GM18873 (cell line): ENCODE results near the gene MYOG.

Experiments
- ATAC-seq: cut with Tn5 transposase; IDR thresholded peaks from one replicate; pipeline ENCODE4 v1.9.1; 2021; ENCODE audit warnings: mild to moderate bottlenecking, moderate library complexity, moderate number of reproducible peaks; ENCODE audit not compliant: unreplicated experiment, low FRiP score

MYOG gene

GRCh38 chr1:203073469-203073868, 12.3 kb downstream of the MYOG start:
- ATAC-seq, result no peak

DNA sequence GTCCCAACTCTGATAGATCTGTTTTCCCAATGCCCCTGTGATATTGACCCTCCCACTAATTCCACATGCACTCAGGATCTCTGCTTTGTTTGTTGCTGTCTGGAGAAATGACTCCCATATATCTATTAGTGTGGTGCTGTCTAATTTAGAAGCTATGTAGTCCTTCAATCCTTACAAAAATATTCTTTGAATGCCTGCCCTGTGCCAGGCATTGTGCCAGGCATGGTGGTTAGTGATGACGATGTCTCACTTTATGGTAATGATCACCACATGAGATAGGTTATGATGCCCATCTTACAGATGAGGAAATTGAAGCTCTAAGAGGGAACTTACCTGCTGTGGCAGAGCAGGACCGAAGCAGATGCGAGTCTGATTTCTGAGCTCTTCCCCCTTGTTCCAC, 12.9 kb downstream of the MYOG start:
- ATAC-seq, result no peak

DNA sequence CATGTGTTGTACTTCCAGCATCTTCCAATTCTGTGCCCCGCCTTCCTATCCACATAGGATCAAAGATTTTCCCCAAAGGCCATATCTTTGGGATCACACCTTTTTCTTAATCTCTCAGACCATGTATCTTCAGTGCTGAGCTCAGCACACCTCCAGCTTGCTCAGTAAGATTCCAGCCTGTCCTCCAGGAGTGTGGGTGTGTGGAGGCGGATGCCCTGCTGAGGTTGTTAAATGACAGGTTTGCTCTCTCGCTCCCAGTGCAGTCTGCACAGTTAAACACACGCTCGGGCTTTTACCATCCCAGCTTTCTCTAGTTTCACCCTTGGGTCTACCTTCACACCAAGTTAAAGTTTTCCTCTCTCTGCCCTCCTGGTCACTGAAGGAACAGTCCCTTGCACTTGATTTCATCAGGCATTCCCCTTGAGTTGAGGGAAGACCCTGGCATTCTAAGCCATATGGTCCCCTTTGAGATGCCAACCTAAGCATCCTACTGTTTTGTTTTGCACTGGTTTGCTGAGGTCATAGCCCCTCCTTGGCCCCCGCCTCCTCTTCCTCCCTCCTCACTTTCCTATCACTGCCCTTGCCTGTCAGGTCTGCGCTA, 13.7 kb downstream of the MYOG start:
- ATAC-seq, result no peak

GRCh38 chr1:203069030-203069747, 16.6 kb downstream of the MYOG start:
- no peak for ATAC-seq

GRCh38 chr1:203066965-203067364, 18.8 kb downstream of the MYOG start:
- no peak for ATAC-seq

DNA sequence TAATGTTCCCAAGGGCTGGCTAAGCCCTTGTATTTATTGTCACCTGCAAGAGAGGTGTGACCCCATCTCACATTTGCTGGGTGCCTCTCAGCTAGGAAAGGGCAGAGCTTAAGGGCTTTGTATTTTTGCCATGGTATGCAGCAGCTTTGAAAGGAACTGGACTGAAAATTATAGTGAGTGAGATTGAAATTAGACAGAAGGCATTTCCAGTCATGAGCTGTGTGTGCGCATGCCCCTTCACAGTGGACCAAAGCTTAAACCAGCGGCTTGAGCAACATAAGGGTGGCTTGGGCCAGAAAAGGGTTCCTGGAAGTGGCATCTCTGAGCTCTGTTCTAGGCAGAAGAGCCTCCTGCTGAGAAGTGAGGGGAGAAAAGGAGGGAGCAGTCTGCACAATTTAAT, 19.8 kb downstream of the MYOG start:
- ATAC-seq, result no peak

DNA sequence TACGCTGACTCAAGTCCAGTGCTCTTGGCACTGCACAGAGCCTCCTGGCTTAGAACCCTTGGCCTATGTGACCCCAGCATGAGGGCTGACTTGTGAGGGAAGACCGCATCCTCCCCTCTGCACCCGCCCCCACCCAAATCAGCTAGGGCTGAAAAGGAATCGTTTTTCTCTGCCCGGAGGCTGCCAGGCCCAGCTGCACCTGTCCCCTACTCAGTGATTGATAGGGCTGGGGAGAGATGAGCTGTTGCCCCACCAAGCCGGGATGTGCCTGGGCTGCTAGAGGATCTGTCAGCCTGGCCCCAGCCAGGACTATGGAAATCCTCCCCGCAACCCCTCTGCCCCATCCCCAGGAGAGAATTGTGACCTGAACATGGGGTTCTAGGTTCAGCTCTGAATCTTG, 20.6 kb downstream of the MYOG start:
- no peak for ATAC-seq

DNA sequence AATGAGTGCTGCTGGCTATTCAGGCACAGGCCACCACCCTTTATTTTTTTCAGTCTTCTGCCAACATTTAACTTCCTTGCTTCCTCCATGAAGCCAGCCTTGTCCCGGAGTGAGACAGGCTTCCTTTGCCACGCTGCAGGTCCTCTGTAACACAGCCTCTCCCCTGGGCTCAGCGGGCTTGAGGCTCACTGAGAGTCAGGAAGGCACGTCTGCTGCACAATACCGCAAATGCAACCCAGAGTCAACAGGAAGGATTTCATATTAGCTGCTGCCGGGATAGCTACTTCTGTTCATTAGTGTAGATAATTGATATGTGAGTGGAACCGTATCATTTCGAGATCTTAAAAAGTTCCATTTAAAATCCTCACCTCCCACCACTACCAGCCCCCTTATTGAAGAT, 22.5 kb downstream of the MYOG start:
- no peak for ATAC-seq

- no peak for ATAC-seq
These were observed 25.7 kb downstream of the MYOG start for GRCh38 chr1:203060115-203060514.

DNA sequence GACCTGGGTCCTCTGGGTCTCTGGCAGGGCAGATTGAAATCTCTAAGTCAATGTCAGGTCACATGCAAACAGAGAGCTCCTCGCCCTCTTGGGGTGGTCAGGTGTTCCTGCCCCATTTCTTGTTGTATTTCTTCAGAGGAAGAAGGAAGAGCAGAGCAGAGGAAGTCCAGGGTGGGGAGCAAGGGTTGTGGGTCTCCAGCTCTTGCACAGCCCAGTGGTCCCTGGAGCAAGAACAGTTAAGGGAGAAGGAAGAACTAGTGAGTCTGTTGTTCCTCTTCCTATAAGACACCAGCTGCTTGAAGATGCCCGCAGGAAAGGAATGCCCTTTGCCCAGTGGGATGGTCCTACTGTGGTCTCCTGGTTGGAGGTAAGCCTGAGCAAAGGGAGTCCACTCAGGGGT, 26.3 kb downstream of the MYOG start:
- no peak for ATAC-seq

DNA sequence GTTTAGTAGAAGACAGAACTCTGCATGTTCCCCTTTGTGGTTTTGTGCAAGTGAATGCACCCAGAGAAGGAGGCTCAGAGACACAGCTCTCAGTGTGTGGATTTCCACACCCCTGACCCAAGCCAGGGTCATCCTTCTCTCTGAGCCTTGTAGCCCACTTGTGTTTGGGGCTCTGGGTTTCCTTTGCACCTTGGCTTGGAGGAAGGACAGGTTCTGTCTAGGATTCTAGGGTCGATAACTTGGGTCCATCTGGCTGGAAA, 27.2 kb downstream of the MYOG start:
- no peak for ATAC-seq

- no peak for ATAC-seq
These were observed 27.7 kb downstream of the MYOG start for GRCh38 chr1:203057911-203058675.

- no peak for ATAC-seq
These were observed 29.3 kb downstream of the MYOG start for GRCh38 chr1:203056516-203056915.

DNA sequence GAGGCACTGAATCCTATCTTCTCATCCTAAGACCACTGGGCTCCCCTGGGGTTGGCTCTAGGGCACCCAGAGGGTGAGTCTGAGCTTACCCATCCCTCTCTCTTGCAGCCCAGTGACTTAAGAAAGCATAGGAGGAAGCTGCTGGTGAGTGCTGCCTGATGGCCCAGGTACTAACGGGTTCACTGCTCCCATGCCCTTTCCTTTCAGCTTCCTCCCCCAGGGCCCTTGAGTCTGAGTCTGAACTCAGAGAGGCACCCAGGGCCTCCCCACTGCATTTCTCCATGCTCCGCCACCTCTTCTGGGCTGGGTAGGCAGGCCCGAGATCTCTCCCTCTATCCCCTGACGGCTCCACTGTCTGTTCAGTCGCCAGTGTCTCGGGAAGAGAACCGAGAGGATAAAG, 29.8 kb downstream of the MYOG start:
- ATAC-seq, result no peak

GRCh38 chr1:203055161-203055799, 30.5 kb downstream of the MYOG start:
- no peak for ATAC-seq

DNA sequence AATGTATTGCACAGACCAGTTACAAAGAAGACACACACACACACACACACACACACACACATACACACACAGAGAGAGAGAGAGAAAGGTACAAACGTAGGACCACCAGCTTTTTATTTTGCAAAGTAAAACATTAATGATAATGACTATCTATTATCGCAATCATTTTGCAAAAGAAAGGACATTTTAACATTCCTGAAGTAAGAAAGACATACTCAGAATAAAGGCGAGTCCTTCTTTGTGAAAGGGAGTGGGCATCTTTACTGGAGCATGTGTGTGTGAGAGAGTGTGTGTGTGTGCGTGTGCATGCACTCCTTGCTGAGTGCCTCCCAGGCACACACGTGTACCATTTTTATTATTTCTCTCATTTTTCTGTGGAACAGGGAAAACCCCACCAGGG, 31.2 kb downstream of the MYOG start:
- ATAC-seq, result no peak

DNA sequence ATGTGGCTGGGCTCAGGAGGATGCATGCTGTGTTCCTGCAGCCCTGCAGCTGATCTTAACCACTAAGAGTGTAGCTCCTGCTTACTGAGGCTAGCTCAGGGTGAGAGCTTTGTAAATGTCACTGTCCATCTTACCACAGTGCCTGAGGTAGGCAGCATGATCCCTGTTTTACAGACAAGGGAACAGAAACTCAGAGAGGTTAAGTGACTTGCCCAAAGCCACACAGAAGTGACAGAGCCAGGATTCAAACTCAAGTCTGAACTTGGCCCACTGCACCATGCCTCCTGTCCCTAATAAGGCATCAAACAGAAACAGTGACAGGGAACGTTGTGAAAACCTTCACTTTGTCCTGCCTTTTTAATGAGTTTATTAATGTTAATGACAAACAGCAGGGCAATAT, 31.6 kb downstream of the MYOG start:
- ATAC-seq, result no peak

- ATAC-seq, result no peak
These were observed 33.2 kb downstream of the MYOG start for GRCh38 chr1:203052601-203053000.

- ATAC-seq, result no peak
These were observed 33.9 kb downstream of the MYOG start for GRCh38 chr1:203051841-203052324.

- no peak for ATAC-seq
These were observed 35.0 kb downstream of the MYOG start for GRCh38 chr1:203050826-203051225.

GRCh38 chr1:203049576-203050180, 36.1 kb downstream of the MYOG start:
- ATAC-seq, result no peak
